Liver (tissue), 9 donors: ENCODE results near the gene ENTR1. TPM values are rescaled to one million over a fixed set of nuclear protein-coding genes. Genes with fewer than 3 reads are reported as not detected.

ENCODE experiments used
- DNase-seq: peaks from one replicate; pipeline ENCODE4 v3.0.0-alpha.2; 2017; ENCODE audit warnings: low spot score
- H3K27ac ChIP-seq, 2 donors: one replicate each; pipeline ENCODE4 v1.7.0; 2013; ENCODE audit warnings: inconsistent platforms in 2 of 2, low read length in 2 of 2, control low read depth in 1 of 2, low read depth in 1 of 2, mild to moderate bottlenecking in 1 of 2
- H3K27me3 ChIP-seq, 4 donors: one replicate each; pipeline versions ENCODE4 v1.6.1 to v1.7.0; 2013; ENCODE audit warnings: low read length in 3 of 4, inconsistent platforms in 1 of 4, mild to moderate bottlenecking in 1 of 4, moderate library complexity in 1 of 4; ENCODE audit not compliant: control insufficient read depth in 4 of 4, insufficient read depth in 4 of 4
- H3K36me3 ChIP-seq, 4 donors: one replicate each; pipeline versions ENCODE4 v1.6.1 to v1.7.0; 2013; ENCODE audit warnings: low read length in 3 of 4, mild to moderate bottlenecking in 3 of 4, low read depth in 1 of 4, moderate library complexity in 1 of 4; ENCODE audit not compliant: control insufficient read depth in 4 of 4, insufficient read depth in 3 of 4
- H3K4me1 ChIP-seq, 4 donors: one replicate each; pipeline versions ENCODE4 v1.6.1 to v1.7.0; 2013; ENCODE audit warnings: low read length in 3 of 4, mild to moderate bottlenecking in 3 of 4, moderate library complexity in 1 of 4; ENCODE audit not compliant: control insufficient read depth in 4 of 4, insufficient read depth in 4 of 4
- H3K4me3 ChIP-seq, 3 donors: one replicate each; pipeline versions ENCODE4 v1.6.1 to v1.7.0; 2013; ENCODE audit warnings: low read length in 3 of 3, control low read depth in 1 of 3, low read depth in 1 of 3, mild to moderate bottlenecking in 1 of 3
- H3K9ac ChIP-seq, 2 donors: one replicate each; pipeline ENCODE4 v1.7.0; 2013; ENCODE audit warnings: low read length in 2 of 2, mild to moderate bottlenecking in 2 of 2, moderate library complexity in 2 of 2, control low read depth in 1 of 2, low read depth in 1 of 2
- H3K9me3 ChIP-seq, 4 donors: one replicate each; pipeline versions ENCODE4 v1.6.1 to v1.7.0; 2013; ENCODE audit warnings: low read length in 3 of 4; ENCODE audit not compliant: control insufficient read depth in 4 of 4
- ATF3 ChIP-seq: IDR thresholded peaks from 2 replicates; pipeline ENCODE4 v1.6.1; 2016; ENCODE audit warnings: antibody characterized with exemption
- CTCF ChIP-seq: fragments of 150-350 bp; IDR thresholded peaks from 2 replicates; pipeline ENCODE4 v1.5.1; 2017; ENCODE audit warnings: improper control_type of control experiment, low read depth, low read length; ENCODE audit not compliant: missing input control
- FOXA2 ChIP-seq: IDR thresholded peaks from 2 replicates; pipeline ENCODE4 v1.6.1; 2016; ENCODE audit warnings: antibody characterized with exemption
- JUND ChIP-seq, 2 donors: IDR thresholded peaks; 2 replicates each; pipeline ENCODE4 v1.6.1; 2016; ENCODE audit warnings: antibody characterized with exemption in 2 of 2
- MAX ChIP-seq: IDR thresholded peaks from 2 replicates; pipeline ENCODE4 v1.6.1; 2016; ENCODE audit warnings: antibody characterized with exemption
- NR2F2 ChIP-seq: IDR thresholded peaks from 2 replicates; pipeline ENCODE4 v1.6.1; 2016; ENCODE audit warnings: antibody characterized with exemption
- RAD21 ChIP-seq, 2 donors: IDR thresholded peaks; 2 replicates each; pipeline ENCODE4 v1.6.1; 2016; ENCODE audit warnings: antibody characterized with exemption in 2 of 2, mild to moderate bottlenecking in 2 of 2
- REST ChIP-seq: IDR thresholded peaks from 2 replicates; pipeline ENCODE4 v1.6.1; 2016; ENCODE audit warnings: antibody characterized with exemption, mild to moderate bottlenecking
- SP1 ChIP-seq: IDR thresholded peaks from 2 replicates; pipeline ENCODE4 v1.6.1; 2018; ENCODE audit warnings: antibody characterized with exemption, mild to moderate bottlenecking
- YY1 ChIP-seq: IDR thresholded peaks from 2 replicates; pipeline ENCODE4 v1.6.1; 2016; ENCODE audit warnings: antibody characterized with exemption, mild to moderate bottlenecking
- ZBTB33 ChIP-seq: IDR thresholded peaks from 2 replicates; pipeline ENCODE4 v1.6.1; 2016; ENCODE audit warnings: antibody characterized with exemption
- WGBS: extraction: QIAGEN DNeasy Blood & Tissue Kit; methylation state at CpG from one replicate; pipeline ENCODE4 v1.1.7; 2013; 5-methylcytosine and 5-hydroxymethylcytosine counted together
- polyA plus RNA-seq, 2 donors: library from polyadenylated mRNA; stranded (reverse) in 1 of 2; unstranded in 1 of 2; fragments of 200-250 nt in 1 of 2; fragments of >200 nt in 1 of 2; fragmentation: Nextera tagmentation in 1 of 2; extraction: Ambion mirVana in 1 of 2; gene quantifications; one replicate each; pipeline versions ENCODE4 v1.2.1 to v1.2.3, GENCODE V29; 2013 to 2015
- total RNA-seq, 2 donors: library from RNA; depleted of rRNA; stranded (reverse); fragments of >200 nt; gene quantifications; one replicate each; pipeline ENCODE4 v1.2.3, GENCODE V29; 2014
- donor health status: healthy.
- donor health status: healthy.
- donor health status: healthy.
- donor health status: healthy.
- donor health status: healthy.

ENTR1 gene
- total and polyA plus RNA-seq, 4 donors = 11.0 to 28.1 (median 19.1) TPM

GRCh38 chr9:136455043-136456002 is 44.9 kb upstream of the ENTR1 start (continued):
- TF ChIP-seq ZBTB33 = no peak
- TF ChIP-seq CTCF = no peak

GRCh38 chr9:136454026-136454796 is 43.8 kb upstream of the ENTR1 start:
- H3K27ac ChIP-seq = no peak overlapping the region

More at GRCh38 chr9:136454026-136454796, 43.8 kb upstream of the ENTR1 start:
- no peak overlapping the region for H3K9ac ChIP-seq
- H3K27me3 ChIP-seq = no peaks in the 10 kb centered on the region
- H3K4me1 ChIP-seq = no peaks in the 10 kb centered on the region
- DNase-seq = no peak
- TF ChIP-seq SP1 (no peak), REST (no peak), CTCF (no peak), RAD21 (IDR thresholded peaks at IDR 0.05) (no peak), ZBTB33 (no peak), FOXA2 (no peak), MAX (no peak), JUND (IDR thresholded peaks at IDR 0.05) (no peak), NR2F2 (no peak), YY1 (no peak), ATF3 (no peak)
- no peak overlapping the region for H3K4me3 ChIP-seq
- H3K36me3 ChIP-seq = peaks cover 32 to 86% (median 76%) of the 10 kb centered on the region in 4 donors
- no peaks in the 10 kb centered on the region for H3K9me3 ChIP-seq
- 91% methylated on average over 25 of the region's 25 CpGs for WGBS
